ENCODE data around the gene CAMKMT.

- TF ChIP-seq POLR2A (IDR thresholded peaks at IDR 0.05) (no peak), POLR2AphosphoS5 (IDR thresholded peaks at IDR 0.05) (no peak)
Observed at GRCh38 chr2:44398243-44398897, 36.6 kb downstream of the CAMKMT start.

All from transverse colon (tissue), 3 donors.